Measurements from ENCODE around the gene ADGRV1. TPM values are rescaled to one million over a fixed set of nuclear protein-coding genes. Genes with fewer than 3 reads are reported as not detected.

The ADGRV1 gene
- polyA plus RNA-seq, 3 donors = 0.18 to 0.33 TPM; not detected in 1

GRCh38 chr5:90881626-90882150 lies 323.1 kb downstream of the ADGRV1 start:
- H3K79me2 ChIP-seq (ENCODE audit: insufficient read depth, low read length) = no peaks in the 10 kb centered on the region
- DNase-seq = no peak
- H2AFZ ChIP-seq (ENCODE audit: insufficient read depth, low read depth, low read length, poor library complexity, severe bottlenecking) = no peak overlapping the region
- peaks cover 14% of the 10 kb centered on the region for H3K4me1 Mint-ChIP-seq
- WGBS (ENCODE audit: insufficient coverage) = 100% methylated on average over 2 of the region's 3 CpGs
- H4K20me1 ChIP-seq (ENCODE audit: insufficient read depth, low read length) = no peaks in the 10 kb centered on the region
- H3K4me1 ChIP-seq (ENCODE audit: control insufficient read depth in 1 of 2, insufficient read depth in 2 of 2, low read length in 2 of 2) = peaks cover 0 to 8% of the 10 kb centered on the region in 2 donors
- no peak overlapping the region for H3K9ac ChIP-seq (ENCODE audit: insufficient read depth, low read length, poor library complexity, severe bottlenecking)
- no peaks in the 10 kb centered on the region for H3K36me3 Mint-ChIP-seq
- no peaks in the 10 kb centered on the region for H3K9me3 ChIP-seq (replicated peaks in 1 of 2; ENCODE audit: control insufficient read depth in 1 of 2, insufficient read depth in 1 of 2, low read length in 2 of 2)
- H3K4me3 ChIP-seq (replicated peaks in 1 of 3; ENCODE audit: low read depth in 2 of 3, low read length in 3 of 3) = no peak overlapping the region
- intact Hi-C loops (cut with micrococcal nuclease) = no loop called here
- no peak overlapping the region for H3K27ac Mint-ChIP-seq
- H3K27me3 Mint-ChIP-seq (ENCODE audit: low read depth in 3 of 3) = no peaks in the 10 kb centered on the region
- no peak overlapping the region for H3K4me2 ChIP-seq (replicated peaks; ENCODE audit: extremely low read depth, low read length, poor library complexity, severe bottlenecking)
- H3K36me3 ChIP-seq (replicated peaks in 1 of 2; ENCODE audit: control insufficient read depth in 1 of 2, insufficient read depth in 2 of 2, low read length in 2 of 2) = no peaks in the 10 kb centered on the region
- no peak overlapping the region for H3K27ac ChIP-seq (ENCODE audit: low read depth in 1 of 2, low read length in 2 of 2)
- no peak for TF ChIP-seq CTCF (IDR thresholded peaks at IDR 0.05)
- no peaks in the 10 kb centered on the region for H3K27me3 ChIP-seq (ENCODE audit: control insufficient read depth in 2 of 2, insufficient read depth in 2 of 2, low read length in 2 of 2)
- no peaks in the 10 kb centered on the region for H3K9me3 Mint-ChIP-seq
- H3K4me3 Mint-ChIP-seq = no peak overlapping the region

GRCh38 chr5:90882448-90882847 lies 323.9 kb downstream of the ADGRV1 start:
- Histone ChIP-seq H3K4me3 (replicated peaks in 1 of 3; ENCODE audit: low read depth in 2 of 3, low read length in 3 of 3) (no peak overlapping the region), H3K4me1 (ENCODE audit: control insufficient read depth in 1 of 2, insufficient read depth in 2 of 2, low read length in 2 of 2) (peaks cover 0 to 8% of the 10 kb centered on the region in 2 donors), H3K27me3 (ENCODE audit: control insufficient read depth in 2 of 2, insufficient read depth in 2 of 2, low read length in 2 of 2) (no peaks in the 10 kb centered on the region), H4K20me1 (ENCODE audit: insufficient read depth, low read length) (no peaks in the 10 kb centered on the region), H3K27ac (ENCODE audit: low read depth in 1 of 2, low read length in 2 of 2) (no peak overlapping the region), H3K9ac (ENCODE audit: insufficient read depth, low read length, poor library complexity, severe bottlenecking) (no peak overlapping the region), H3K36me3 (replicated peaks in 1 of 2; ENCODE audit: control insufficient read depth in 1 of 2, insufficient read depth in 2 of 2, low read length in 2 of 2) (no peaks in the 10 kb centered on the region), H3K4me2 (replicated peaks; ENCODE audit: extremely low read depth, low read length, poor library complexity, severe bottlenecking) (no peak overlapping the region), H3K79me2 (ENCODE audit: insufficient read depth, low read length) (no peaks in the 10 kb centered on the region), H3K9me3 (replicated peaks in 1 of 2; ENCODE audit: control insufficient read depth in 1 of 2, insufficient read depth in 1 of 2, low read length in 2 of 2) (no peaks in the 10 kb centered on the region), H2AFZ (ENCODE audit: insufficient read depth, low read depth, low read length, poor library complexity, severe bottlenecking) (no peak overlapping the region)
- Mint-ChIP-seq H3K27ac (no peak overlapping the region), H3K27me3 (ENCODE audit: low read depth in 3 of 3) (no peaks in the 10 kb centered on the region), H3K4me3 (no peak overlapping the region), H3K9me3 (no peaks in the 10 kb centered on the region), H3K36me3 (no peaks in the 10 kb centered on the region), H3K4me1 (peaks cover 14% of the 10 kb centered on the region)
- DNase-seq = no peak
- no CpG with 5 or more reads among the region's 2 CpGs for WGBS (ENCODE audit: insufficient coverage)
- TF ChIP-seq CTCF (IDR thresholded peaks at IDR 0.05) = no peak
- intact Hi-C loops (cut with micrococcal nuclease) = no loop called here

Data from CD14-positive monocyte (primary cell).